ENCODE results near the gene MAST4. TPM values are rescaled to one million over a fixed set of nuclear protein-coding genes. Genes with fewer than 3 reads are reported as not detected.

Gene MAST4
- total RNA-seq, 4 donors from 2014 or later, result 19.5 to 44.1 (median 24.1) TPM

DNA sequence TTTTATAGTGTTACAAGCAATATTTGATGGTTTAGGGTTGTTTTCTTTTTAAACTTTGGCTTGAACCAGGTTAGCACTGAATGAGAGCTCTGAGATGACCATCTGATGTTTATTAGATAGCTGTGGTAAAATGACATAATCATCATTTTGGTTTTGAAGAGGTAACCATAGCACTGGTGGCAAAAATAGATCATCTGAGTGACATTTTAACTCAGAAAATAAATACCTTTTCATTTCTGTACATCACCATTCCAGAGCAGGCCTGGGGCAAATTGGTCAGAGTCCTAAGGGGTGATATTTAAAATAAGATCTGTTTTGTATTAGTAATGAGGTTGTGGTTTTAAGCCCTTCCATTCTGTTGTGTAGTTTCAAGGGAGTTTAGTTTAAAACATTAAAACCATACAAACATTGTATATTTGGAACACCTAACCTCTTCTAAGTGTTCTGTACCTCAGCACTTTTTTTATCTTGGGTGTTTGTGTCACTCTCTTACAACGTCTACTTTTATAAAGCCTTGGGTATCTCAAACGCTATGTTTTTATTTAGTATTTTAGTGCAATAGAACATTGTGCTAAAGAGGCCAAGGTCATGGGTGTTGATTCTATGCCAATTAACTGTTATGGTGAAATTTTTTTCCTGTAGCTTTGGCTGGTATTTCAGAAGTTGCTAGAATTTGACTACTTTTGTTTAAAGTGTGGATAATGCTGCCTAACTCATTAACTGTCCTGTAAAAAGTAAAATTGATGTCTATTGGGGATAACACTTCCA lies 434.3 kb downstream of the MAST4 start:
- DNase-seq (ENCODE audit: low spot score in 2 of 2), result no peak
- Histone ChIP-seq H3K27me3 (no peaks in the 10 kb centered on the region), H3K27ac (no peak overlapping the region), H3K9me3 (no peaks in the 10 kb centered on the region), H3K4me1 (peaks cover 0 to 38% (median 7%) of the 10 kb centered on the region in 4 donors), H3K4me3 (no peak overlapping the region), H3K36me3 (no peaks in the 10 kb centered on the region)
- 23 to 25% methylated on average over 2 of the region's 2 CpGs for WGBS, 2 donors
- TF ChIP-seq EP300 (IDR thresholded peaks at IDR 0.05) (no peak), POLR2A (IDR thresholded peaks at IDR 0.05) (no peak)
- TF ChIP-seq, protein P1, sequence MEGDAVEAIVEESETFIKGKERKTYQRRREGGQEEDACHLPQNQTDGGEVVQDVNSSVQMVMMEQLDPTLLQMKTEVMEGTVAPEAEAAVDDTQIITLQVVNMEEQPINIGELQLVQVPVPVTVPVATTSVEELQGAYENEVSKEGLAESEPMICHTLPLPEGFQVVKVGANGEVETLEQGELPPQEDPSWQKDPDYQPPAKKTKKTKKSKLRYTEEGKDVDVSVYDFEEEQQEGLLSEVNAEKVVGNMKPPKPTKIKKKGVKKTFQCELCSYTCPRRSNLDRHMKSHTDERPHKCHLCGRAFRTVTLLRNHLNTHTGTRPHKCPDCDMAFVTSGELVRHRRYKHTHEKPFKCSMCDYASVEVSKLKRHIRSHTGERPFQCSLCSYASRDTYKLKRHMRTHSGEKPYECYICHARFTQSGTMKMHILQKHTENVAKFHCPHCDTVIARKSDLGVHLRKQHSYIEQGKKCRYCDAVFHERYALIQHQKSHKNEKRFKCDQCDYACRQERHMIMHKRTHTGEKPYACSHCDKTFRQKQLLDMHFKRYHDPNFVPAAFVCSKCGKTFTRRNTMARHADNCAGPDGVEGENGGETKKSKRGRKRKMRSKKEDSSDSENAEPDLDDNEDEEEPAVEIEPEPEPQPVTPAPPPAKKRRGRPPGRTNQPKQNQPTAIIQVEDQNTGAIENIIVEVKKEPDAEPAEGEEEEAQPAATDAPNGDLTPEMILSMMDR (IDR thresholded peaks at IDR 0.05), result no peak

DNA sequence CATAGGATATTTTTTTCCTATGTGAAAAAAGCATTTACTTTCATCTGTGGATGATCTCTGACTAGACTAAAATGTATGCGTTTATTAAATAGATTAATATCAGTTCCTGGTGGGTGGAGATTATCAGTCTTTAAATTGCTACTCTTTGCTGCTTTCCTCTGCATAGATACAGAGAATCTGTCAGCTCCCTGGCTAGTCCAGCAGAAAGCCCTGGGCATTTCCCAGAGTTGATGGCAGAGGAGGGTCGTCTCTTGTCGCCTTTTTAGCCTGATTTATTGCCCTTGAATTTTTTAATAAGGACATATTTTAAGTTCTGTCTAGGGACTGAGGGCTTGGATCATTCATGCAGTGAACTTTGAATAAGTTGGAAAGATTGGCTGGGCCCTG lies 434.9 kb downstream of the MAST4 start:
- Histone ChIP-seq H3K27me3 (no peaks in the 10 kb centered on the region), H3K9me3 (no peaks in the 10 kb centered on the region), H3K4me3 (no peak overlapping the region), H3K4me1 (peaks cover 0 to 38% (median 7%) of the 10 kb centered on the region in 4 donors), H3K36me3 (no peaks in the 10 kb centered on the region), H3K27ac (no peak overlapping the region)
- 36 to 48% methylated on average over 3 of the region's 3 CpGs for WGBS, 2 donors
- no peak for DNase-seq (ENCODE audit: low spot score in 2 of 2)
- no peak for TF ChIP-seq POLR2A (IDR thresholded peaks at IDR 0.05)

GRCh38 chr5:67031692-67032091 lies 435.5 kb downstream of the MAST4 start:
- Histone ChIP-seq H3K27me3 (no peaks in the 10 kb centered on the region), H3K36me3 (no peaks in the 10 kb centered on the region), H3K9me3 (no peaks in the 10 kb centered on the region), H3K27ac (no peak overlapping the region), H3K4me1 (peaks cover 0 to 38% (median 7%) of the 10 kb centered on the region in 4 donors), H3K4me3 (no peak overlapping the region)
- DNase-seq (ENCODE audit: low spot score in 2 of 2), result no peak
- TF ChIP-seq EP300 (IDR thresholded peaks at IDR 0.05), result no peak
- no peak for TF ChIP-seq POLR2A (IDR thresholded peaks at IDR 0.05)
- TF ChIP-seq, protein P1 (IDR thresholded peaks at IDR 0.05), result no peak
- WGBS, 2 donors, result 73 to 81% methylated on average over 3 of the region's 3 CpGs

GRCh38 chr5:67032921-67033664 lies 436.9 kb downstream of the MAST4 start:
- no peak for DNase-seq (ENCODE audit: low spot score in 2 of 2)
- no peak overlapping the region for H3K4me3 ChIP-seq
- H3K4me1 ChIP-seq, result peaks cover 0 to 38% (median 7%) of the 10 kb centered on the region in 4 donors
- H3K27me3 ChIP-seq, result no peaks in the 10 kb centered on the region
- no peaks in the 10 kb centered on the region for H3K36me3 ChIP-seq
- TF ChIP-seq, protein P1 (IDR thresholded peaks at IDR 0.05), result no peak
- TF ChIP-seq POLR2A (IDR thresholded peaks at IDR 0.05), result no peak
- no peak for TF ChIP-seq EP300 (IDR thresholded peaks at IDR 0.05)
- no peak overlapping the region for H3K27ac ChIP-seq
- no peaks in the 10 kb centered on the region for H3K9me3 ChIP-seq
- 68 to 69% methylated on average over 2 of the region's 2 CpGs for WGBS, 2 donors

GRCh38 chr5:67033880-67034651 lies 437.9 kb downstream of the MAST4 start:
- H3K4me1 ChIP-seq, result peaks cover 0 to 38% (median 7%) of the 10 kb centered on the region in 4 donors
- 83 to 87% methylated on average over 8 of the region's 8 CpGs for WGBS, 2 donors
- no peak overlapping the region for H3K27ac ChIP-seq

More at GRCh38 chr5:67033880-67034651, 437.9 kb downstream of the MAST4 start:
- no peak for DNase-seq (ENCODE audit: low spot score in 2 of 2)
- no peak for TF ChIP-seq POLR2A (IDR thresholded peaks at IDR 0.05)
- TF ChIP-seq, protein P1 (IDR thresholded peaks at IDR 0.05), result no peak
- TF ChIP-seq EP300 (IDR thresholded peaks at IDR 0.05), result no peak
- Histone ChIP-seq H3K36me3 (no peaks in the 10 kb centered on the region), H3K27me3 (no peaks in the 10 kb centered on the region), H3K4me3 (no peak overlapping the region), H3K9me3 (no peaks in the 10 kb centered on the region)

Data from tibial nerve (tissue), 4 donors.